Panc1 (cell line): ENCODE measurements around the gene TNFAIP8L3. TPM values are rescaled to one million over a fixed set of nuclear protein-coding genes. Genes with fewer than 3 reads are reported as not detected.

Experiments used
- ATAC-seq: fragments of 200-7000 bp; cut with Tn5 transposase; 2 replicates; pipeline ENCODE4 v1.9.1; 2020; ENCODE audit warnings: mild to moderate bottlenecking, moderate library complexity
- BruUV-seq: library from RNA; stranded (reverse); fragments of 400-500 nt; replicated peaks from 2 replicates; lab custom pipeline; 2021; lab: Mats Ljungman, UMichigan
- CTCF ChIA-PET: fragments of 300-600 bp; sonication (Branson Sonifier 250); formaldehyde crosslinking; loops from one replicate; lab custom pipeline; 2022; ENCODE audit warnings: antibody characterized with exemption; lab: Charles Lee
- POLR2A ChIA-PET: fragments of 300-600 bp; sonication (Branson Sonifier 250); formaldehyde crosslinking; loops from one replicate; lab custom pipeline; 2022; ENCODE audit warnings: antibody characterized with exemption; lab: Charles Lee
- DNase-seq: peaks from one replicate; pipeline ENCODE4 v3.0.0-alpha.2; 2010; ENCODE audit warnings: low read depth, low spot score
- H3K27ac ChIP-seq: 2 replicates; pipeline ENCODE4 v1.5.1; 2011; ENCODE audit warnings: mild to moderate bottlenecking, low read length, inconsistent platforms
- H3K27me3 ChIP-seq: fragments of 200-500 bp; sonication (Bioruptor generic); 2 replicates; pipeline ENCODE4 v1.6.0; 2014; ENCODE audit warnings: low read length, inconsistent platforms; ENCODE audit not compliant: control insufficient read depth, insufficient read depth
- H3K36me3 ChIP-seq: fragments of 200-500 bp; sonication (Bioruptor generic); 2 replicates; pipeline ENCODE4 v1.5.1; 2014; ENCODE audit warnings: inconsistent platforms, mild to moderate bottlenecking, low read length, moderate library complexity; ENCODE audit not compliant: control insufficient read depth, insufficient read depth
- H3K4me1 ChIP-seq: 2 replicates; pipeline ENCODE4 v1.5.1; 2011; ENCODE audit warnings: inconsistent platforms, mild to moderate bottlenecking, low read length, moderate library complexity; ENCODE audit not compliant: control insufficient read depth, insufficient read depth
- H3K4me3 ChIP-seq, 2 experiments: 2 replicates each; pipeline ENCODE4 v1.5.1; 2011 to 2012; ENCODE audit warnings: low read depth in 2 of 2, low read length in 2 of 2, mild to moderate bottlenecking in 2 of 2, inconsistent platforms in 1 of 2, moderate library complexity in 1 of 2
- H3K9me3 ChIP-seq: fragments of 200-500 bp; sonication (Bioruptor generic); 2 replicates; pipeline ENCODE4 v1.5.1; 2014; ENCODE audit warnings: low read depth, mild to moderate bottlenecking, inconsistent platforms, low read length, moderate library complexity; ENCODE audit not compliant: control insufficient read depth, insufficient read depth
- POLR2AphosphoS5 ChIP-seq: IDR thresholded peaks from 2 replicates; pipeline ENCODE4 v1.6.1; 2012; ENCODE audit warnings: mild to moderate bottlenecking, low read depth, low read length, moderate library complexity
- SIN3A ChIP-seq: IDR thresholded peaks from 2 replicates; pipeline ENCODE4 v1.6.1; 2012; ENCODE audit warnings: low read depth, mild to moderate bottlenecking, low read length, moderate library complexity, borderline replicate concordance; ENCODE audit not compliant: insufficient read depth
- TCF7L2 ChIP-seq: IDR thresholded peaks from 2 replicates; pipeline ENCODE4 v1.6.1; 2011; ENCODE audit warnings: mild to moderate bottlenecking, low read depth, low read length, inconsistent platforms
- in situ Hi-C: cut with HindIII; loops from 2 replicates; pipeline ENCODE4 v1.10.0; 2016; ENCODE audit warnings: low sequenced_read_pairs, low pct_unique_long_range_greater_than_20kb
- intact Hi-C: fragments of 100-400 bp; cut with micrococcal nuclease; formaldehyde crosslinking; loops from one replicate; pipeline ENCODE4 v1.10.0; 2022; ENCODE audit not compliant: unreplicated experiment
- total RNA-seq: library from RNA; stranded (reverse); gene quantifications from one replicate; pipeline ENCODE4 v1.2.1, GENCODE V29; 2021; ENCODE audit not compliant: unreplicated experiment
- TF ChIP-seq, protein P1 (sequence below): fragments of 450-650 bp; IDR thresholded peaks from 2 replicates; pipeline ENCODE4 v1.5.1; 2017; ENCODE audit warnings: mild to moderate bottlenecking
- TF ChIP-seq, protein P2 (sequence below), 2 experiments: IDR thresholded peaks; 2 replicates each; pipeline ENCODE4 v1.6.1; 2011 to 2012; ENCODE audit warnings: low read depth in 2 of 2, control low read depth in 1 of 2, low read length in 1 of 2, mild to moderate bottlenecking in 1 of 2, moderate library complexity in 1 of 2; ENCODE audit not compliant: insufficient read depth in 1 of 2

TNFAIP8L3 gene
- total RNA-seq, 1 experiment from 2014 or later, result 1.0 TPM

DNA sequence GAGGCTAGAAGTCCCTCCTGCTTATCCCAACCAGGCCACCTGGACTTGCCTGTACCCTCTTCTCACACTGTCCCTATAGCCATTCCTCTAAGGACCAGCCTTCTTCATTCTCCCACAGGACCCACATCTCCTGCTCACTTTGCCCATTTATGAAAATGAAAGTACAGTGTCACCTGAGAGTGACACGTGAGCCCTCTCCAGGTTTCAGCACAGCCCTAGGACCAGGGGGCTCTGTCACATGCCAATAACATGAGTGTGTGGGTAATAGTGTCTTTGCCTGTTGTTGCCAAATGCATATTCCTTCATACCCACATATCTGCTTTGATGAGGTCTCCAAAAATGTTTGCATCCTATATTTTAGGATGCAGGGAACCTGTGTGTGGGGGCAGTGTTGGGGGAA is 42.3 kb upstream of the TNFAIP8L3 start:
- in situ Hi-C loops (no loop called here), intact Hi-C loops (no loop called here)
- ChIA-PET POLR2A (no interaction called here), CTCF (no interaction called here)
- DNase-seq, result no peak
- no peak overlapping the region for H3K4me3 ChIP-seq
- no peaks in the 10 kb centered on the region for H3K36me3 ChIP-seq
- no peaks in the 10 kb centered on the region for H3K4me1 ChIP-seq
- TF ChIP-seq, protein P1, sequence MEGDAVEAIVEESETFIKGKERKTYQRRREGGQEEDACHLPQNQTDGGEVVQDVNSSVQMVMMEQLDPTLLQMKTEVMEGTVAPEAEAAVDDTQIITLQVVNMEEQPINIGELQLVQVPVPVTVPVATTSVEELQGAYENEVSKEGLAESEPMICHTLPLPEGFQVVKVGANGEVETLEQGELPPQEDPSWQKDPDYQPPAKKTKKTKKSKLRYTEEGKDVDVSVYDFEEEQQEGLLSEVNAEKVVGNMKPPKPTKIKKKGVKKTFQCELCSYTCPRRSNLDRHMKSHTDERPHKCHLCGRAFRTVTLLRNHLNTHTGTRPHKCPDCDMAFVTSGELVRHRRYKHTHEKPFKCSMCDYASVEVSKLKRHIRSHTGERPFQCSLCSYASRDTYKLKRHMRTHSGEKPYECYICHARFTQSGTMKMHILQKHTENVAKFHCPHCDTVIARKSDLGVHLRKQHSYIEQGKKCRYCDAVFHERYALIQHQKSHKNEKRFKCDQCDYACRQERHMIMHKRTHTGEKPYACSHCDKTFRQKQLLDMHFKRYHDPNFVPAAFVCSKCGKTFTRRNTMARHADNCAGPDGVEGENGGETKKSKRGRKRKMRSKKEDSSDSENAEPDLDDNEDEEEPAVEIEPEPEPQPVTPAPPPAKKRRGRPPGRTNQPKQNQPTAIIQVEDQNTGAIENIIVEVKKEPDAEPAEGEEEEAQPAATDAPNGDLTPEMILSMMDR, result no peak
- TF ChIP-seq SIN3A, result no peak
- no peak for TF ChIP-seq TCF7L2
- TF ChIP-seq, protein P2, sequence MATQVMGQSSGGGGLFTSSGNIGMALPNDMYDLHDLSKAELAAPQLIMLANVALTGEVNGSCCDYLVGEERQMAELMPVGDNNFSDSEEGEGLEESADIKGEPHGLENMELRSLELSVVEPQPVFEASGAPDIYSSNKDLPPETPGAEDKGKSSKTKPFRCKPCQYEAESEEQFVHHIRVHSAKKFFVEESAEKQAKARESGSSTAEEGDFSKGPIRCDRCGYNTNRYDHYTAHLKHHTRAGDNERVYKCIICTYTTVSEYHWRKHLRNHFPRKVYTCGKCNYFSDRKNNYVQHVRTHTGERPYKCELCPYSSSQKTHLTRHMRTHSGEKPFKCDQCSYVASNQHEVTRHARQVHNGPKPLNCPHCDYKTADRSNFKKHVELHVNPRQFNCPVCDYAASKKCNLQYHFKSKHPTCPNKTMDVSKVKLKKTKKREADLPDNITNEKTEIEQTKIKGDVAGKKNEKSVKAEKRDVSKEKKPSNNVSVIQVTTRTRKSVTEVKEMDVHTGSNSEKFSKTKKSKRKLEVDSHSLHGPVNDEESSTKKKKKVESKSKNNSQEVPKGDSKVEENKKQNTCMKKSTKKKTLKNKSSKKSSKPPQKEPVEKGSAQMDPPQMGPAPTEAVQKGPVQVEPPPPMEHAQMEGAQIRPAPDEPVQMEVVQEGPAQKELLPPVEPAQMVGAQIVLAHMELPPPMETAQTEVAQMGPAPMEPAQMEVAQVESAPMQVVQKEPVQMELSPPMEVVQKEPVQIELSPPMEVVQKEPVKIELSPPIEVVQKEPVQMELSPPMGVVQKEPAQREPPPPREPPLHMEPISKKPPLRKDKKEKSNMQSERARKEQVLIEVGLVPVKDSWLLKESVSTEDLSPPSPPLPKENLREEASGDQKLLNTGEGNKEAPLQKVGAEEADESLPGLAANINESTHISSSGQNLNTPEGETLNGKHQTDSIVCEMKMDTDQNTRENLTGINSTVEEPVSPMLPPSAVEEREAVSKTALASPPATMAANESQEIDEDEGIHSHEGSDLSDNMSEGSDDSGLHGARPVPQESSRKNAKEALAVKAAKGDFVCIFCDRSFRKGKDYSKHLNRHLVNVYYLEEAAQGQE (IDR thresholded peaks at IDR 0.05; ENCODE audit: insufficient read depth in 1 of 2, low read depth in 2 of 2, low read length in 1 of 2), result no peak
- TF ChIP-seq POLR2AphosphoS5, result no peak
- no peak for ATAC-seq
- no TSS peak for BruUV-seq
- H3K9me3 ChIP-seq, result no peaks in the 10 kb centered on the region
- no peaks in the 10 kb centered on the region for H3K27me3 ChIP-seq
- H3K27ac ChIP-seq, result no peak overlapping the region

DNA sequence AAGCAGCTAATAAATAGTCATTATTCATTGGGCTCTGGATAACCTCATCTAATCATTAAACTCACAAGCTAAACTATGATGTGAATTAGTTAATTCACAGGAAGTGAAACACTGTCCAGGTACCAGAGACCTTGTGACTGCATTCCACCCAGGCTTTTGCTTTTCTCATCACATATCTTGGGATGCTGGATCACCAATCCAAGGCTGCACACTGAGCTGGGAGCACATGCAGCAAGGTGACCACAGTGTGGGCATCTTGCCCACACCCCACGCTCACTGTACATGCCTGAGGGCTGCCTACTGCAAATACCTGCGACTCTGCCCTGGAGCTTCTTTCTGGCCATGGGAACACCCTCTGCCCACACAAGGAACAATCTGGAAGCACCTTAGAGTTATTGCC is 40.6 kb upstream of the TNFAIP8L3 start:
- Histone ChIP-seq H3K27ac (no peak overlapping the region), H3K9me3 (no peaks in the 10 kb centered on the region), H3K27me3 (no peaks in the 10 kb centered on the region), H3K4me3 (no peak overlapping the region), H3K4me1 (no peaks in the 10 kb centered on the region), H3K36me3 (no peaks in the 10 kb centered on the region)
- no peak for ATAC-seq
- ChIA-PET CTCF (no interaction called here), POLR2A (interaction anchor here (0.6 kb wide), 1 partner anchor 27 kb away, joined by 6 read pairs; no protein-coding TSS in a partner anchor)
- no peak for DNase-seq
- intact Hi-C loops, result no loop called here
- TF ChIP-seq, protein P2 (IDR thresholded peaks at IDR 0.05; ENCODE audit: insufficient read depth in 1 of 2, low read depth in 2 of 2, low read length in 1 of 2), result no peak
- TF ChIP-seq SIN3A (no peak), POLR2AphosphoS5 (no peak), TCF7L2 (no peak)
- TF ChIP-seq, protein P1, result no peak
- BruUV-seq, result no TSS peak
- in situ Hi-C loops, result no loop called here
